ENCODE measurements around the gene AGFG1. TPM values are rescaled to one million over a fixed set of nuclear protein-coding genes. Genes with fewer than 3 reads are reported as not detected.

AGFG1 gene
- total RNA-seq, 2 donors from 2014 or later, result 85.9 to 89.4 TPM

DNA sequence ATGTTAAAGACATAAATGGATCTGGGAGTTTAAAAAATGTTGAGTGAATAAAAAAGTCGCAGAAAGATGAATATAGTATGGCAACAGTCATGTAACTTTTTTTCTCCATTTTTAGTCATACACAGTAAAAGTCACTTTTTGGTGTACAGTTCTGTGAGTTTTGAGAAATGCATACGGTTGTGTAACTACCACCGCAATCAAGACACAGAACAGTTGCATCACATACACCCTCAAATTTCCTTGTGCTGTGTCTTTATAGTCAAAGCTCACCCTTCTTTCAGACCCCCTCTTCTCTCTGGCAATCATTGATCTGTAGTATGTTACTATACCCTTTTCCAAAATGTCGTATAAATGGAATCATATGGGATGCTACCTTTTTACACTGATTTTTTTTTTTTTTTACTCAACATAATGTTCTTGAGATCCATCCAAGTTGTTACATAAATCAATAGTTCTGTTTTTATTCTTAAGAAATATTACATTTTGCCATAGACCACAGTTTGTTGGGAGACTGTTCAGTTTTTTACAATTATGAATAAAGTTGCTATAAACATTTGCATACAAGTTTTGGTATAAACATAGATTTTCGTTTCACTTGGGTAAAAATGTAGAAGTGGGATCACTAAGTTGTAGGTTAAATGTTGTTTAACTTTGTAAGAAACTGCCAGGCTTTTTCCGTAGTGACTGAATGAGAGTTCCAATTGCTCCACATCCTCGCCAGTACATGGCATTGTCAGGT is 35.4 kb upstream of the AGFG1 start:
- H3K9me3 ChIP-seq, result peaks cover 10% of the 10 kb centered on the region
- no peaks in the 10 kb centered on the region for H3K4me1 ChIP-seq (ENCODE audit: control insufficient read depth in 1 of 2, low read depth in 2 of 2)
- H3K27me3 ChIP-seq (replicated peaks; ENCODE audit: insufficient read depth), result no peaks in the 10 kb centered on the region
- no peaks in the 10 kb centered on the region for H3K36me3 ChIP-seq
- no peak overlapping the region for H3K27ac ChIP-seq
- H3K4me3 ChIP-seq, result no peak overlapping the region
- ATAC-seq (ENCODE audit: insufficient number of reproducible peaks, low FRiP score, low read depth), result no peak
- no peak for DNase-seq (ENCODE audit: low spot score)
- TF ChIP-seq, protein P1, sequence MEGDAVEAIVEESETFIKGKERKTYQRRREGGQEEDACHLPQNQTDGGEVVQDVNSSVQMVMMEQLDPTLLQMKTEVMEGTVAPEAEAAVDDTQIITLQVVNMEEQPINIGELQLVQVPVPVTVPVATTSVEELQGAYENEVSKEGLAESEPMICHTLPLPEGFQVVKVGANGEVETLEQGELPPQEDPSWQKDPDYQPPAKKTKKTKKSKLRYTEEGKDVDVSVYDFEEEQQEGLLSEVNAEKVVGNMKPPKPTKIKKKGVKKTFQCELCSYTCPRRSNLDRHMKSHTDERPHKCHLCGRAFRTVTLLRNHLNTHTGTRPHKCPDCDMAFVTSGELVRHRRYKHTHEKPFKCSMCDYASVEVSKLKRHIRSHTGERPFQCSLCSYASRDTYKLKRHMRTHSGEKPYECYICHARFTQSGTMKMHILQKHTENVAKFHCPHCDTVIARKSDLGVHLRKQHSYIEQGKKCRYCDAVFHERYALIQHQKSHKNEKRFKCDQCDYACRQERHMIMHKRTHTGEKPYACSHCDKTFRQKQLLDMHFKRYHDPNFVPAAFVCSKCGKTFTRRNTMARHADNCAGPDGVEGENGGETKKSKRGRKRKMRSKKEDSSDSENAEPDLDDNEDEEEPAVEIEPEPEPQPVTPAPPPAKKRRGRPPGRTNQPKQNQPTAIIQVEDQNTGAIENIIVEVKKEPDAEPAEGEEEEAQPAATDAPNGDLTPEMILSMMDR (IDR thresholded peaks at IDR 0.05), result no peak

DNA sequence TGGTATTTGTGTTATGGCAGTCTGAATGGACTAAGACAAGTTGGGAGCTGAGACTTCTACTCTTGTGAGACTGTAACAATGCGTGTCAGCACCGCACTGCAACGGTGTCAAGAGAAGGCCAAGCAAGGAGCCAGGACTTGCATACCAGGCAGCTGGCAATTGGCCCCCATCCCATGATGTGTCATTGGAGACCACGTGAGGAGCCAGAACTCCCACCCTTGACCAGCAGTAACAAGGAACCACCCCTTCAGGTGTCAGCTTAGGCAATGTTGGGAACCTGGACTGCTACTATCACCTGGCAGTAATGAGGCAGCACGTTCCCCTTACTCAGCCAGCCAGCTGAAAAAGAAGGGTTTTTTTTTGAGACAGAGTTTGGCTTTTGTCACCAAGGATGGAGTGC is 32.7 kb upstream of the AGFG1 start:
- DNase-seq (ENCODE audit: low spot score) (no peak), ATAC-seq (ENCODE audit: insufficient number of reproducible peaks, low FRiP score, low read depth) (no peak)
- no peaks in the 10 kb centered on the region for H3K9me3 ChIP-seq
- TF ChIP-seq, protein P1 (IDR thresholded peaks at IDR 0.05), result no peak
- no peaks in the 10 kb centered on the region for H3K4me1 ChIP-seq (ENCODE audit: control insufficient read depth in 1 of 2, low read depth in 2 of 2)
- no peaks in the 10 kb centered on the region for H3K36me3 ChIP-seq
- no peak overlapping the region for H3K4me3 ChIP-seq
- H3K27me3 ChIP-seq (replicated peaks; ENCODE audit: insufficient read depth), result no peaks in the 10 kb centered on the region
- no peak overlapping the region for H3K27ac ChIP-seq

DNA sequence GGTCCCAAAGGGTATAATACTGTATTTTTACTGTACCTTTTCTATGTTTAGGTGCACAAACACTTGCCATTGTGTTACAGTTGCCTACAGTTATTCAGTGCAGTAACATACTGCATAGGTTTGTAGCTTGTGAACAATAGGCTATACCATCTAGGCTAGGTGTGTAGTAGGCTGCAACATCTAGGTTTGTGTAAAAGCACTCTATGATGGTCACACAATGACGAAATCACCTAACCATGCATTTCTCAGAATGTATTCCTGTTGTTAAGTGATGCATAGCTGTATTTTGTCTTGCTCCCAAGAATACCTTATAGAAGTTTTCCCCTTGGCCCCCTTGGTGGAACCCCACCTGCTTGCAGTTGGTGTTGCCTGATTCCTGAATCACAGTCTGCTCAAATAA is 29.3 kb upstream of the AGFG1 start:
- ATAC-seq (ENCODE audit: insufficient number of reproducible peaks, low FRiP score, low read depth), result no peak

DNA sequence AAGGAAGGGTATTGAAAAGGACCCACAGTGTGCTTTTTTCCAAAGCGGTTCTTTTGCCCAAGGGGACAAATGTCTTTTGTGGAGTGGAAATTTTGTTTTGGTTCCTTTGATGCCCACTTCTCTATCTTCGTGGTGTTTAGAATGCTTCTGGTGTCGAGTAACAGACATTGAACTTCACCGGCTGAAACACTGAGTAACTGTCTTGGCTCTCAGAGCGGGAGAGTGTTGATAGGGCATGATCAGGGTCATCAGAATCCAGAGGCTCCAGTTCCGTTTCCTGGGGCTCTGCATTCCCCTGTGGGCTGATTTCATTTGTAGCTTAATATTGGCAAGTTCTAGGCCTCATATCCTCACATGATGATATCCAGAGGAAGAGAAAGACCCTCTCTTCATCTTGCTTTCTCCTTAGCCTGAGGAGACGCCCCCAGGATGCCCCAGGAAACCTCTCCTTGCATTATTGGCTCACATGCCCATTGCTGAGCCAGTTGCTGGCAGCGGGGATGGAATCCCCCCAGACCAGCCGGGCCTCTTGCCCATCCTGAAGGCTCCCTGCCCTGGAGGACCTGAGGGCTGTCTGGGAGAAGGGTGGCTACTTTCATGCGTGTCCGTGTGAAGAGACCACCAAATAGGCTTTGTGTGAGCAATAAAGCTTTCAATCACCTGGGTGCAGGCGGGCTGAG is 27.9 kb upstream of the AGFG1 start:
- TF ChIP-seq, protein P1 (IDR thresholded peaks at IDR 0.05), result no peak
- DNase-seq (ENCODE audit: low spot score) (no peak), ATAC-seq (ENCODE audit: insufficient number of reproducible peaks, low FRiP score, low read depth) (no peak)
- Histone ChIP-seq H3K27ac (no peak overlapping the region), H3K4me3 (no peak overlapping the region), H3K4me1 (ENCODE audit: control insufficient read depth in 1 of 2, low read depth in 2 of 2) (no peaks in the 10 kb centered on the region), H3K36me3 (no peaks in the 10 kb centered on the region), H3K27me3 (replicated peaks; ENCODE audit: insufficient read depth) (no peaks in the 10 kb centered on the region), H3K9me3 (no peaks in the 10 kb centered on the region)

More for the DNA sequence above, 29.3 kb upstream of the AGFG1 start:
- no peaks in the 10 kb centered on the region for H3K27me3 ChIP-seq (replicated peaks; ENCODE audit: insufficient read depth)
- no peak for DNase-seq (ENCODE audit: low spot score)
- H3K27ac ChIP-seq, result no peak overlapping the region
- H3K4me3 ChIP-seq, result no peak overlapping the region
- H3K9me3 ChIP-seq, result no peaks in the 10 kb centered on the region
- TF ChIP-seq, protein P1 (IDR thresholded peaks at IDR 0.05), result no peak
- H3K36me3 ChIP-seq, result no peaks in the 10 kb centered on the region
- no peaks in the 10 kb centered on the region for H3K4me1 ChIP-seq (ENCODE audit: control insufficient read depth in 1 of 2, low read depth in 2 of 2)

DNA sequence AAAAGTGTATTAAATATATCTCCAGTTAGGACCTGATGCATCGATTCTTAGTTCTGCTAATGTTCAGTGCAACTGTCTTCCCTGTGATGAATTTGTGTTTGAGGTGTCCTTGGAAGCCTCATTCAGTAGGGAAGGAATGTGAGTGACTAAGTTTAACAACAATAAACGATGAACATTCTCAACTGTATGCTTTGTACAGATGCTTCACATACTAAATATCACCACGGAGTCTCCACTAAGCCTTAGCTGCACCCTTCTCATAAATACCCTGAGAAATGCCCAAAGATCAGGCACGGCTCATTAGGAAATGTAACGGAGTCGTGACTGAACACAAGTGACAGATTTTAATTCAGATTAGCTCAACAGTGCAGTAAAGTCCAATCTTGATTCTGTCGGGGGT is 24.4 kb upstream of the AGFG1 start:
- Histone ChIP-seq H3K27me3 (replicated peaks; ENCODE audit: insufficient read depth) (no peaks in the 10 kb centered on the region), H3K4me1 (ENCODE audit: control insufficient read depth in 1 of 2, low read depth in 2 of 2) (no peaks in the 10 kb centered on the region), H3K9me3 (no peaks in the 10 kb centered on the region), H3K36me3 (no peaks in the 10 kb centered on the region), H3K4me3 (no peak overlapping the region), H3K27ac (no peak overlapping the region)
- ATAC-seq (ENCODE audit: insufficient number of reproducible peaks, low FRiP score, low read depth) (no peak), DNase-seq (ENCODE audit: low spot score) (no peak)
- TF ChIP-seq, protein P1 (IDR thresholded peaks at IDR 0.05), result no peak
